Peyer's patch (tissue), 4 donors: ENCODE measurements around the gene PPARA. TPM values are rescaled to one million over a fixed set of nuclear protein-coding genes. Genes with fewer than 3 reads are reported as not detected.
A peak's percentile ranks its signal among the peaks of the same experiment; 100 is the strongest.

Experiments used
- DNase-seq, 3 donors: peaks; one replicate each; pipeline ENCODE4 v3.0.0-alpha.2; 2017 to 2019
- H3K27ac ChIP-seq, 4 donors: fragments of 200-600 bp; sonication (generic); one replicate each; pipeline ENCODE4 v1.5.1; 2016 to 2019
- H3K27me3 ChIP-seq, 2 donors: fragments of 200-600 bp; sonication (generic); one replicate each; pipeline ENCODE4 v1.5.1; 2019
- H3K36me3 ChIP-seq, 3 donors: fragments of 200-600 bp; sonication (generic); one replicate each; pipeline ENCODE4 v1.5.1; 2016 to 2019
- H3K4me1 ChIP-seq, 4 donors: fragments of 200-600 bp; sonication (generic); one replicate each; pipeline ENCODE4 v1.5.1; 2016 to 2019
- H3K4me3 ChIP-seq, 4 donors: fragments of 200-600 bp; sonication (generic); 1 replicate in 3 of 4; 2 replicates in 1 of 4; pipeline ENCODE4 v1.5.1; 2016 to 2019; ENCODE audit warnings: mild to moderate bottlenecking in 1 of 4
- H3K9me3 ChIP-seq, 4 donors: fragments of 200-600 bp; sonication (generic); one replicate each; pipeline ENCODE4 v1.5.1; 2016 to 2019; ENCODE audit warnings: mild to moderate bottlenecking in 1 of 4
- POLR2A ChIP-seq, 2 donors: fragments of 450-650 bp; IDR thresholded peaks; one replicate each; pipeline ENCODE4 v1.5.1; 2017; ENCODE audit warnings: antibody characterized with exemption in 2 of 2, mild to moderate bottlenecking in 2 of 2, moderate library complexity in 2 of 2
- total RNA-seq, 4 donors: library from RNA; depleted of rRNA; stranded (reverse); fragments of >200 nt; gene quantifications; one replicate each; pipeline ENCODE4 v1.1.0, GENCODE V29; 2016
- TF ChIP-seq, protein P1 (sequence below), 6 experiments: fragments of 450-650 bp in 4 of 6; fragments of 200-600 bp in 2 of 6; sonication (generic) in 1 of 6; IDR thresholded peaks; one replicate each; pipeline ENCODE4 v1.5.1; 2017 to 2019; ENCODE audit warnings: antibody characterized with exemption in 6 of 6, mild to moderate bottlenecking in 3 of 6, moderate library complexity in 1 of 6

PPARA gene
- total RNA-seq, 4 donors from 2014 or later: 21.5 to 231 (median 189) TPM

DNA sequence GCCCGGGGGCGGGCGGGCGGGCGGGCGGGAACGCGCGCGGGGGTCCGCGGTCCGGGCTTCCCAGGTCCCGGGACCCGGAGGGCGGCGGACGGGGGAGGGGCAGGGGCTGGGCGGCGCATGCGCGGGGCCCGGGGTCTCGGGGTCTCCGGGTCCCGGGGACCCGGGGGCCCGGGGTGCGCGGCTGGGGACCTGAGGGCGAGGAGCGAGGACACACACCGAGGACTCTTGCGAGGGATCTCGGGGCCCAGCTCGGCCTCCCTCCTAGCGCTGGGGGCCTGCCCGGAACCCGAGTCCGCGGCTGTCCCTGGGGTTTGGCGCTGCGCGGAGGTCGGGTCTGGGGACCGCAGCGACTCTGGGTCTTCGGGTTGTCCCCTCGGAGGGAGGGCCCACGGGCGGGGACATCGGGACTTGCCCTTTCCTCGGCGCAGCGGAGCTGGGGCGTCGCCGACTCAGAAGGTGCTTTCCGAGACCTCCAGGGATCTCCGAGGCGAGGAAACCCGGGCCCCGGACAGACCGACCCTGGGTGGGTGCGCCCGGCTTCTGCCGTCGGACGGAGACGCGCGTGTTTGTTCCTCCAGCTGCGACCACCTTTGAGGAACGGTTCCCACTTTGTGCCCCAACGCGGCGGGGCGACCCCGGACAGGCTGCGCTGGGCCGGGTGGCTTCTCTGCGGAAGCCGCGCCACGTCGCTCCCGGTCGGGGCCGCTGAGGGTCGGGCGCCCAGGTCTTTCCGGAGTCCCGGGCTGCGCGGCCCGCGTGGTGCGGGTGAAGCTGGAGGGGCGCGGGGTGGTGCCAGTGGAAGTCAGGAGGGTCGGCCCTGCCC lies 540 bp downstream of the PPARA start:
- Histone ChIP-seq H3K9me3 (no peaks in the 10 kb centered on the region), H3K27me3 (no peaks in the 10 kb centered on the region), H3K4me3 (peak overlapping the region; percentile 83 to 99 (median 94)), H3K27ac (peak overlapping the region; percentile 74 to 98 (median 91)), H3K36me3 (peaks cover 0 to 29% (median 0%) of the 10 kb centered on the region in 3 donors), H3K4me1 (peaks cover 10 to 60% (median 13%) of the 10 kb centered on the region in 4 donors)
- DNase-seq: peak; percentile 40 to 78 (median 70)
- no peak for TF ChIP-seq POLR2A (IDR thresholded peaks at IDR 0.05)
- TF ChIP-seq, protein P1, sequence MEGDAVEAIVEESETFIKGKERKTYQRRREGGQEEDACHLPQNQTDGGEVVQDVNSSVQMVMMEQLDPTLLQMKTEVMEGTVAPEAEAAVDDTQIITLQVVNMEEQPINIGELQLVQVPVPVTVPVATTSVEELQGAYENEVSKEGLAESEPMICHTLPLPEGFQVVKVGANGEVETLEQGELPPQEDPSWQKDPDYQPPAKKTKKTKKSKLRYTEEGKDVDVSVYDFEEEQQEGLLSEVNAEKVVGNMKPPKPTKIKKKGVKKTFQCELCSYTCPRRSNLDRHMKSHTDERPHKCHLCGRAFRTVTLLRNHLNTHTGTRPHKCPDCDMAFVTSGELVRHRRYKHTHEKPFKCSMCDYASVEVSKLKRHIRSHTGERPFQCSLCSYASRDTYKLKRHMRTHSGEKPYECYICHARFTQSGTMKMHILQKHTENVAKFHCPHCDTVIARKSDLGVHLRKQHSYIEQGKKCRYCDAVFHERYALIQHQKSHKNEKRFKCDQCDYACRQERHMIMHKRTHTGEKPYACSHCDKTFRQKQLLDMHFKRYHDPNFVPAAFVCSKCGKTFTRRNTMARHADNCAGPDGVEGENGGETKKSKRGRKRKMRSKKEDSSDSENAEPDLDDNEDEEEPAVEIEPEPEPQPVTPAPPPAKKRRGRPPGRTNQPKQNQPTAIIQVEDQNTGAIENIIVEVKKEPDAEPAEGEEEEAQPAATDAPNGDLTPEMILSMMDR (IDR thresholded peaks at IDR 0.05): no peak

GRCh38 chr22:46153930-46154329 lies 3.6 kb downstream of the PPARA start:
- Histone ChIP-seq H3K27me3 (no peaks in the 10 kb centered on the region), H3K27ac (no peak overlapping the region), H3K9me3 (no peaks in the 10 kb centered on the region), H3K4me3 (peak overlapping the region in 2 of 4 donors; percentile 16 to 24), H3K36me3 (peaks cover 0 to 41% (median 0%) of the 10 kb centered on the region in 3 donors), H3K4me1 (peaks cover 2 to 46% (median 10%) of the 10 kb centered on the region in 4 donors)
- TF ChIP-seq, protein P1 (IDR thresholded peaks at IDR 0.05): no peak
- TF ChIP-seq POLR2A (IDR thresholded peaks at IDR 0.05): no peak
- no peak for DNase-seq

DNA sequence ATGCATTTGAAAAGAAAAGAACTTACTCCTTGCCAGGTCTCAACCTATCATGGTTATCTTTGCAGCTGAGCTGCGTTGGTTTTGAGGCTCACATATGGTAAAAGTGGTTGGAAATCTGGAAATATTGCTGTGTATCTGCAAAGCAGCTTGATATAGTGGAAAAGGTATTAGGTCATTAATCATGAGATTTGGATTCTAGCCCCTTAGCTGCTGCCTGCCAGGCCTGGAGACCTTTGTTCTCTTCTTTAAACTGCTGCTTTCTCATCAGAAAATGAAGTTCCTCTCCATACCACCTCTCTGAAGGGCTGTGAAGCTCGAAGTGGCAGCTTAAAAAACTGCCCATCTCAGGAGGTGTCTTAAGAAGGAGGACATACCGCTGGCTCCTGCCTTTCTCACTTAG lies 5.7 kb downstream of the PPARA start:
- Histone ChIP-seq H3K27ac (no peak overlapping the region), H3K9me3 (no peaks in the 10 kb centered on the region), H3K36me3 (peaks cover 0 to 49% (median 0%) of the 10 kb centered on the region in 3 donors), H3K4me3 (no peak overlapping the region), H3K27me3 (no peaks in the 10 kb centered on the region), H3K4me1 (peaks cover 0 to 43% (median 4%) of the 10 kb centered on the region in 4 donors)
- TF ChIP-seq, protein P1 (IDR thresholded peaks at IDR 0.05): no peak
- no peak for TF ChIP-seq POLR2A (IDR thresholded peaks at IDR 0.05)
- DNase-seq: peak in 1 of 3 donors; percentile 13

GRCh38 chr22:46158283-46158682 lies 8.0 kb downstream of the PPARA start:
- Histone ChIP-seq H3K9me3 (no peaks in the 10 kb centered on the region), H3K27ac (no peak overlapping the region), H3K4me1 (peaks cover 0 to 41% (median 0%) of the 10 kb centered on the region in 4 donors), H3K27me3 (no peaks in the 10 kb centered on the region), H3K36me3 (peaks cover 0 to 44% (median 0%) of the 10 kb centered on the region in 3 donors), H3K4me3 (no peak overlapping the region)
- DNase-seq: no peak
- TF ChIP-seq, protein P1 (IDR thresholded peaks at IDR 0.05): no peak
- no peak for TF ChIP-seq POLR2A (IDR thresholded peaks at IDR 0.05)

DNA sequence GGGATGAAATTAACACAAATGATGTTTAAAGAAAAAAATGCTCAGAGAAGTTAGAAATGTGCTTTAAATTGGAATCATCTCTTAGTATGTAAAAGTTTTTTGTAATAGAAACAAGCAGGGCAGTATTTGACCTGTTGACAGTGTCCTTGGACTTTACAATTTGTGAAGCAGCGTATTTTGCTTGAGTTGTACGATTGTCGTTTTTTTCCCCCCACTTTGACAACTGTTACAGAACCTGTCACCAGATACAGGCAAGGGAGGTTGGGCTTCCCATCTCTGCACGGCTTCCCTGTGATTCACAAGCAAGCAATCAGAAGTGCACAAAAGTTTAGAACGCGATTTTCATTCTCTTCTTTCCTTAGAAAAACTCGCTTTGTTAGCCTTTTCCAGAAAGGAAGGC lies 8.9 kb downstream of the PPARA start:
- H3K4me1 ChIP-seq: peaks cover 0 to 33% (median 0%) of the 10 kb centered on the region in 4 donors
- no peak overlapping the region for H3K4me3 ChIP-seq
- H3K9me3 ChIP-seq: no peaks in the 10 kb centered on the region
- peak overlapping the region in 1 of 4 donors; percentile 32 for H3K27ac ChIP-seq
- no peak for DNase-seq
- TF ChIP-seq POLR2A (IDR thresholded peaks at IDR 0.05): no peak
- TF ChIP-seq, protein P1 (IDR thresholded peaks at IDR 0.05): no peak
- H3K36me3 ChIP-seq: peaks cover 0 to 35% (median 0%) of the 10 kb centered on the region in 3 donors
- no peaks in the 10 kb centered on the region for H3K27me3 ChIP-seq
